ENCODE data around the gene PTCD2. TPM values are rescaled to one million over a fixed set of nuclear protein-coding genes. Genes with fewer than 3 reads are reported as not detected.

Gene PTCD2
- total RNA-seq, 2 experiments from 2014 or later, result 11.7 to 17.9 TPM

DNA sequence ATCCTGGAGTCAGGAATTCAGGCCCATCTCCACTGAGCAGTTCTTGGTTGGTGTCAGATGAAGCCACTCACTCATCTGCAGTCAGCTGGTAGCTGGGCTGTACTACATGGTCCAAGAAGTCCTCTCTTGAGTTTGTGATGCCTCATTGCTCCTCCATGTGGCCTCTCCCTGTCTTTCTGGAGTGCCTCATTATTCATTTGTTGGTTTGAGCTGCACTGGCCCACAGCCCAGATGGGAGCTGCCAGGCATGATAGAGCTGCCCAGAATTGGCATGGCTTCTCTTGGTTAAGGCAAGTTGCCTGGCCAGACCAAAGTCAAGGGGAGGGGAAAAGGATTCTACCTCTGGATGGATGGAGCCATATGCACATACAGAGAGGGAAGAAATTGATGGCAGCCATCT, 8.0 kb downstream of the PTCD2 start:
- Histone ChIP-seq H3K9me2 (ENCODE audit: insufficient read depth, low read length) (no peaks in the 10 kb centered on the region), H3K4me3 (ENCODE audit: low read depth, low read length, poor library complexity, severe bottlenecking) (no peak overlapping the region), H3K4me2 (ENCODE audit: low read length) (no peak overlapping the region), H3K9me3 (ENCODE audit: low read length) (no peaks in the 10 kb centered on the region), H2AFZ (ENCODE audit: low read length) (no peak overlapping the region), H3K27ac (ENCODE audit: low read depth, low read length, poor library complexity, severe bottlenecking) (no peak overlapping the region), H3K4me1 (ENCODE audit: insufficient read depth, low read length, poor library complexity, severe bottlenecking) (no peaks in the 10 kb centered on the region), H3K36me3 (ENCODE audit: insufficient read depth, low read length) (peaks cover 94% of the 10 kb centered on the region), H3K79me2 (ENCODE audit: insufficient read depth, low read depth, low read length) (no peaks in the 10 kb centered on the region), H4K20me1 (ENCODE audit: insufficient read depth, low read length) (no peaks in the 10 kb centered on the region)
- CTCF ChIA-PET (ENCODE audit: unreplicated experiment), result no interaction called here
- TF ChIP-seq EZH2phosphoT487 (IDR thresholded peaks at IDR 0.05; ENCODE audit: borderline replicate concordance, low read depth, low read length), result no peak
- no peak for TF ChIP-seq CTCF (conservative IDR thresholded peaks at IDR 0.05; ENCODE audit: low read length)
- intact Hi-C loops (cut with micrococcal nuclease; ENCODE audit: unreplicated experiment), result no loop called here
- POLR2A ChIA-PET, result no interaction called here
- DNase-seq (ENCODE audit: low spot score), result no peak
- no TSS peak for BruUV-seq (replicated peaks)

- CTCF ChIA-PET (ENCODE audit: unreplicated experiment), result no interaction called here
- no peaks in the 10 kb centered on the region for H3K9me2 ChIP-seq (ENCODE audit: insufficient read depth, low read length)
- TF ChIP-seq CTCF (conservative IDR thresholded peaks at IDR 0.05; ENCODE audit: low read length), result no peak
- TF ChIP-seq EZH2phosphoT487 (IDR thresholded peaks at IDR 0.05; ENCODE audit: borderline replicate concordance, low read depth, low read length), result no peak
- no peak for DNase-seq (ENCODE audit: low spot score)
- intact Hi-C loops (cut with micrococcal nuclease; ENCODE audit: unreplicated experiment), result no loop called here
- POLR2A ChIA-PET, result interaction anchor here (0.6 kb wide), 1 partner anchor 443 kb away, joined by 5 read pairs; no protein-coding TSS in a partner anchor
- no peaks in the 10 kb centered on the region for H3K9me3 ChIP-seq (ENCODE audit: low read length)
- H3K4me3 ChIP-seq (ENCODE audit: low read depth, low read length, poor library complexity, severe bottlenecking), result no peak overlapping the region
- peaks cover 84% of the 10 kb centered on the region for H3K36me3 ChIP-seq (ENCODE audit: insufficient read depth, low read length)
- no peak overlapping the region for H3K4me2 ChIP-seq (ENCODE audit: low read length)
- BruUV-seq (replicated peaks), result no TSS peak
- no peaks in the 10 kb centered on the region for H3K4me1 ChIP-seq (ENCODE audit: insufficient read depth, low read length, poor library complexity, severe bottlenecking)
- no peak overlapping the region for H2AFZ ChIP-seq (ENCODE audit: low read length)
- no peak overlapping the region for H3K27ac ChIP-seq (ENCODE audit: low read depth, low read length, poor library complexity, severe bottlenecking)
- no peaks in the 10 kb centered on the region for H3K79me2 ChIP-seq (ENCODE audit: insufficient read depth, low read depth, low read length)
- H4K20me1 ChIP-seq (ENCODE audit: insufficient read depth, low read length), result no peaks in the 10 kb centered on the region
Measured at GRCh38 chr5:72330712-72331111, 10.5 kb downstream of the PTCD2 start.

DNA sequence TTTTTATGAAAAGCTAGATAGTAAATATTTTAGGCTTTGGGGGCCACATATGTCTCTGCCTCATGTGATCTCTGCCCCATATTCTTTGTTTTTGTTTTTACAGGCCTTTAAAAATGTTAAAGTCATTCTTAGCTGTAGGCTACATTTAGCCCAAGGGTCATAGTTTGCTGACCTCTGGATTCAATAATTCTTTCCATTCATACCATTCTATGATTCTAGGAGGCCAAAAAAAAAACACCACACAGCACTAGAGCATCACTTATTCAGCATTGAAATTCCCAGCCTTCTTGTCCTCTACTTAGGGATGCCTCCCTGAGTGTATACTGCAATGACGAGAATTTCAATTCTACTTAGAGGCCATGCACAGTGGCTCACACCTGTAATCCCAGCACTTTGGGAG, 17.0 kb downstream of the PTCD2 start:
- Histone ChIP-seq H3K9me3 (ENCODE audit: low read length) (no peaks in the 10 kb centered on the region), H3K4me2 (ENCODE audit: low read length) (no peak overlapping the region), H3K36me3 (ENCODE audit: insufficient read depth, low read length) (peaks cover 76% of the 10 kb centered on the region), H3K79me2 (ENCODE audit: insufficient read depth, low read depth, low read length) (no peaks in the 10 kb centered on the region), H3K4me1 (ENCODE audit: insufficient read depth, low read length, poor library complexity, severe bottlenecking) (no peaks in the 10 kb centered on the region), H3K27ac (ENCODE audit: low read depth, low read length, poor library complexity, severe bottlenecking) (no peak overlapping the region), H3K9me2 (ENCODE audit: insufficient read depth, low read length) (no peaks in the 10 kb centered on the region), H4K20me1 (ENCODE audit: insufficient read depth, low read length) (no peaks in the 10 kb centered on the region), H3K4me3 (ENCODE audit: low read depth, low read length, poor library complexity, severe bottlenecking) (no peak overlapping the region), H2AFZ (ENCODE audit: low read length) (no peak overlapping the region)
- ChIA-PET CTCF (ENCODE audit: unreplicated experiment) (no interaction called here), POLR2A (interaction anchor here (0.7 kb wide), 1 partner anchor 69 kb away, joined by 3 read pairs; no protein-coding TSS in a partner anchor)
- no TSS peak for BruUV-seq (replicated peaks)
- no peak for DNase-seq (ENCODE audit: low spot score)
- TF ChIP-seq CTCF (conservative IDR thresholded peaks at IDR 0.05; ENCODE audit: low read length), result no peak
- no peak for TF ChIP-seq EZH2phosphoT487 (IDR thresholded peaks at IDR 0.05; ENCODE audit: borderline replicate concordance, low read depth, low read length)
- intact Hi-C loops (cut with micrococcal nuclease; ENCODE audit: unreplicated experiment), result no loop called here
